ENCODE data around the gene NCOA1.
A peak's percentile ranks its signal among the peaks of the same experiment; 100 is the strongest.
"Not testable (repeated sequence)": the region's sequence is repeated elsewhere in the genome, so short reads cannot be mapped to it uniquely, and the experiment has no call there.

The NCOA1 gene

DNA sequence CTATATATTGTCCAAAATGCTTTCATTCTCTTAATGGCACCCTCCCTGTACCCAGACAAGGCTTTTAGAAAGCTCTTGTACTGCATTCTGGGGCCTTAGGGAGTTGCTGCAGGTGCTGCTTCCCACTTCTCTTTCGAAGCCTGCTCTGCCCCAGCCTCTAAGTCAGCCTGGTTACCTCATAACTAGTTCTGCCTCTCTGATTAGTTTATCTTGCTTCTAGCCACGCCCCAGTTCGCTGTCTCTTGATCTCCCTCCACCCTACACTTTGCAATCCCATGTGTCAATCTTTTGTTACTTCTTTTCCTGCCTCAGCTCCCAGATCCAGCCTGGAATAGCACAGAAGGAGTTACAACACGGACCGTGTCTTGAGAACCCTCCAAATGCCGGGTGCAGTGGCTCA lies 13.8 kb upstream of the NCOA1 start:
- DNase-seq = no peak

DNA sequence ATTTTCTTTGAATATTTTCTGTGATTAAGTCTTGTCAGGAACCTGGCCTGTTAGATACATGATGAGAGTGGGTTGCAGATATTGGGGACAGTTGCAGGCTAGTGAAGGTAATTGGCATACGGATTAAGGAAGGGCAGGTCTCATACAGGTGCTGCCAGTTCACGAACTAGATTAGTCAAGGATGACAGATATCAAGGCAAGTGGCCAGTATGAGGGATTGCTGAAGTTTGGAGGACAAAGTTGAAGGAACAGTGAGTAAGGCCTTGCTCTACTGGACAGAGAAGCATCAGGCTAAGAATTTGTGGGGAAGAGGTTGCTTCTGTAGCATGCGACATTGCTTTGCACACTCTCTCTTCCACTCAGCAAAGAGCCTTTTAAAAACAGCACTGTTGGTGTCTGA lies 12.8 kb upstream of the NCOA1 start:
- DNase-seq = no peak

DNA sequence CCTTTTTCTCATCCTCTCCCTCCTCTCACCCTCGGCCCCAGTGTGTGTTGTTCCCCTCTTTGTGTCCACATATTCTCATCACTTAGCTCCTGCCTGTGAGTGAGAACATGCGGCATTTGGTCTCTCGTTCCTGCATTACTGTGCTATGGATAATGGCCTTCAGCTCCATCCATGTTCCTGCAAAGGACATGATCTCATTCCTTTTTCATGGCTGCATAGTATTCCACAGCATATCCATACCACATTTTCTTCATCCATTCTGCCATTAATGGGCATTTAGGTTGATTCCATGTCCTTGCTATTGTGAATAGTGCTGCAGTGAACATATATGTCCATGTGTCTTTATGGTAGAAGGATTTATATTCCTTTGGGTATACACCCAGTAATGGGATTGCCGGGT lies 10.8 kb upstream of the NCOA1 start:
- DNase-seq = no peak

DNA sequence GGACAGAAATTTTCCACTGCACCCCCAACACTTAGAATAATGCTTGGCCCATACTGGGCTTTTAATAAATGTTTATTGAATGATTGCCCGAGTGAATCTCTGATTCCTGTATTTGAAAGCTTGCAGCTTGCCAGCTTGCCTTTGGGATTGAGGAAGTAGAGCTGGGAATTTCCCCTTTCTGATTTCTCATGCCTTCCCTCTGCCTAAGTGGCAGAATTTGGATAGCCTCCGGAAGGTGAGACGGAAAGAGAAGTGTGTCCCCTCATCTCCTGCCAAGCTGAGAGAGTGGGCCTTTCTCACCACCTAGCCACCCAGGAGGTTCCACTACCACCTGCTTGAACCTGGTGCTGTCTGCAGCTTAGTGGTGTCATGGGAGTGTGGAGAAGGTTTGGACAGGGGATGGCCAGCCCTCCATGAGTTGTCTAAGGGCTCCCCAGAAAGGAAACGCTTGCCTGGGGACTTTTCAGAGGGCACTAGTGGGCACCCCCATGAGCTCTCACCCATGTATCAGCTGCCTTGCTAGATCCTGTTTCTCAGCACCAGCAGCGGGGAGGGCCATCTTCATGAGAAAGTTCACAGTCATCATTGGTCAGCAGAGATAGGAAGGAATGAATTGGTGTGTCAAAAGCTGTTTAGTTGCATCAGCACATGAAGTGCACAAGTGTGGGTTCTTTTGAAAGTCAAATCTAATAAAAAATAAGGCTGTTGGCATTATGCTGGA lies 8.6 kb upstream of the NCOA1 start:
- DNase-seq = no peak

DNA sequence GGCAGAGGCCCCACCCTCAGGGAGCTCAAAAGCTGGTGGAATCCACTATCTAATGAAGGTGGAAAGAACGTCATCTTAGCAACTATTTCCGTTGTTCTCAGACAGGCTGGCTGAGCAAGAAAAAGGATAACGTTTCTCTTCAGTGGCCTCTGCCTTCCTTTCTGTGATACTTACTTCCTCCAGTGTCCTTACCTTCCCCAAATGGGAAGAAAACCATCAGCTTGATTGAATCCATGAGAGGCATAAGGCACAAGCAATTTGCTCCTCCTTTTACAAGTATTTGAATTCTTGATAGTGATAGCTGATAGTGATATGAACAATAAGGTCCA lies 8.1 kb upstream of the NCOA1 start:
- DNase-seq = no peak

DNA sequence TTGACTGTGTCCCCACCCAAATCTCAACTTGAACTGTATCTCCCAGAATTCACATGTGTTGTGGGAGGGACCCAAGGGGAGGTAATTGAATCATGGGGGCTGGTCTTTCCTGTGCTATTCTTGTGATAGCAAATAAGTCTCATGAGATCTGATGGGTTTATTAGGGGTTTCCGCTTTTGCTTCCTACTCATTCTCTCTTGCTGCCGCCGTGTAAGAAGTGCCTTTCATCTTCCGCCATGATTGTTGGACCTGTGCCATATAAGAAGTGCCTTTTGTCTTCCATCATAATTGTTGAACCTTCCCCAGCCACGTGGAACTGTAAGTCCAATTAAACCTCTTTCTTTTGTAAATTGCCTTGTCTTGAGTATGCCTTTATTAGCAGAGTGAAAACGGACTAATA lies 6.4 kb upstream of the NCOA1 start:
- DNase-seq = not testable (repeated sequence)

DNA sequence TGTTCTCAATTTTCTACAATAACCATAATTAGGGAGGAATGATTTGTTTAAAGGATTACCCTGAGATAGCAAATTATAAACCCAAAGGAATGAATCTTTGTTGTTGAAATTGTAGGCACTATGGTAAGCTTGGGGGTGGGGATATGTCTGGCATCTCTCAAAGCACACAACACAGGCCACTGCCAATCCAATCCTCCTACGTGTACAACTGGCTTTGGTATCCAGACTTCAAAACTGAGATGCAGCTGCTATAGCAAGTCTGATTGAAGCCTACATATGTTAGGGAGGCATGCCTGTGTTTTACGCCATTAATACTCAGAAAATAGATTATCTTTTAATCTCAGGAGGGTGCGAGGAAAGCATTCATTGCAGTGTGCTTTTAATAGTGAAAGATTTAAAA lies 5.9 kb upstream of the NCOA1 start:
- DNase-seq = no peak

DNA sequence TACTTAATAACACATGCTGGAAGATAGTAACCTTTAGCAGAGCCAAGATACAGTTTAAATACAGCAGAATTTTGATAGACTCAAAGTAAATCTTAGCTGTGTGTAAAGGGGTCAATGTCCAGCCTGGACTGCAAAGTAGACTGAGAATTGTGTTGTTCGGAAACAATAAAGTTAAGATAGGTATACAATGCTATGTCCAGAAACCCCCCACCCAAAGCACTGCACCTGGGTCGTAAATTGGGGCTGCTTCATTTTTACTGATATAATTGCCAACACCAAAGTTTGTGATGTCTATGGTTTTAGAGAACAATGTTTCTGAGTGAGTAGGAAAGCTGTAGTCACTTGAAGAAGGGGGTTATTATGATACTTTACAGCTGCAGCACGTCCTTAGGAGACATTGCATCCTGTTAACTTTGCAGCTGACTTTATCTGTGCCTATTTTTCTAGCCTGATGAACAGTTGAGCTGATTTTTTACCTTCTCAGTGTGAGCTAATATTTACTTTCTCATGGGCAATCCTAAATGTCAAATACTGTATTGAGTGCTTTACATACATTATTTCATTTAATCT lies 4.3 kb upstream of the NCOA1 start:
- DNase-seq = no peak

DNA sequence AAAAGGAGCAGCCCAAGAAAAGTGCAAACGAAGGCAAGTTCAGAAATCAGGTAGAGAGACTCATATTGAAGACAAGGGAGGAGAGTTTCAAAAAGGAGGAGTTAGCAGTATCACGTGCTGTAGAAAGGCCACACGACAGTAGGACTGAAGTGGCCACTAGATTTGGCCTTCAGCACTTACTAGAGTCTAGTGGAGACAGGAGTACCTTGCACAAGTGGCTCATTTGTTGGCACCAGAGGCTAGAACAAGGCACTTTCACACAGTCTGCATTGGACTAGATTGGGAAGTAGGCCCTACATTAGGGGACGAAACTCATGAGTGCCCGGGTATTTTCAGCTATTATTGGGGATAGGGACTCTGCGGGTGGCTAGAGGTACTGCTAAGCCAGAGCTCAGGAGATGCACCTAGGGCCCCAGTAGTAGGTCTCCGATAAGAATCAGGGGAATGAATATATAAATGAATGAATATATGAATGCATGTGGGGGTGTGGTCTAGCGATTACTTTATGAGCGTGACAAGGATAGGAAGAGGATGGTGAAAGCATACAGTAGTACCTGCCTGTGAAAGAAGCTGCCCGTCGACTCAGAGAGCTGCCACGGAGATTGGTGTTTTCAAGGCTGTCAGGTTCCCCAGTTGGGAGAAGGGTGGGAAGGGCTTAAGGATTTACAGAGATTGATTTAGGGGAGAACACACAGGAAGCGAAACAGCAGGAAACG lies 1.4 kb upstream of the NCOA1 start:
- peak in 1 of 6 experiments; percentile 10 for DNase-seq

DNA sequence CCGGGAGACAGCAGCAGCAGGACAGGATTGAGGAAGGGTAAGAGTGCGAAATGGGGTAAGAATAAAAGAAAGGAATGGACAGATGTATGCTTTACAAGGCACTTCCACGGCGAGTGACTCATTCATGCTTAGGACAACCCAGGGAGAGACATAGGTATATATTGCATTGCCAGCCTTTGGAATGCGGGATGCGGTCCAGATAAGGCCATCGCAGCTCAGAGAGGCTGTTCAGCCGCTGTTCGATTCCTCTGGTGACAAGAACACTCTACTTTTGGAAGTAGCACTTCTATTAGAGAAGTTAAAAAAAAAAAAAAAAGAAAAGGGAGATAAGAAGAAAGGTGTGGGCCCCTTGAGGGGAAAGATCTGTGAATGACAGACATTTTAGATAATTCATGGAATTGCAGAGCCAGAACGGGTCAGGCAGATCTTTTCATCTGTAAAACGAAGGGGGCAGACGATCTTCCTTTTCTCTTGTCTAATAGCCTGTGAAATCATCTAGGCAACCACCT lies 819 bp upstream of the NCOA1 start:
- DNase-seq = no peak

DNA sequence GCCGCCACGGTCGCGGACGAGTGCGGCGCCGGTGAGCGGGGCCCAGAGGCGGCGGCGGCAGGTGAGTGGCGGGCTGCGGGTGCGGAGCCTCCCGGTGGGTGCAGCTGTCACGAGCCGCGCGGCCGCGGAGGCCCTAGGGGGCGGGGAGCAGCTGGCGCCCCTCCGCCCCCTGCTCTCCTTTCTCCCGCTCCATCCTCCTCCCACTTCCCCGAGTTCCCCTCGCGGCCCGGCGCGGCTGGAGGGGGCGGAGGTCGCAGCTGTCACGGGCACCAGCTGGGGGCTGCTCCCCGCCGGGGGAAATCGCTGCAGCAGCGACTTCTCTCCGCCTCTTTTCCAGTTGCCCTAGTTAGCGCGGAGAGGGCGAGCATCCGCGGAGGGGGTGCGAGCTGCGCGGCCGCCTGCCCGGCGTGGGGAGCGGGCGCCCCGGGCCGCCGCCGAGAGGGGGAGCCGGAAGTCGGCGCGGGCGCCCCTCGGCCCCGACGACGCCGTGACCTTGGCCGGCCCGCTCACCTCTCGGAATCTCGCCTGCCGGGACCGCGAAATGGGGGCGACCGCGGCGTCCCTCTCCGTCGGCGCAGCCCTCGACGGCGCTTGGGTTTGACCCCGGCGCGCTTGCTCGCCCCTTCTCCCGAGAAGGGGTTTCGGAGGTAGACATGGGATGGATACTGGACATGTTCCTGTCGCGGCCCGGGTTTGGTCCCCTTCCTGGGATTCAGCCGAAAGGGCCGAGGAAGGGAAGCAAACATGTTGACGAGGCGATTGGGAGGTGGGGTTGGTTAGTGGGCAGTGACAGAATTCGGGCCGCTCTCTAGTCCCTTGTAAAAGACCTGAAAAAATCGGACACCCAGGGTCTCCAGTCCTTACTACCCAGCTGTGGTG lies 727 bp downstream of the NCOA1 start:
- DNase-seq = peak; percentile 49 to 75 (median 70)

DNA sequence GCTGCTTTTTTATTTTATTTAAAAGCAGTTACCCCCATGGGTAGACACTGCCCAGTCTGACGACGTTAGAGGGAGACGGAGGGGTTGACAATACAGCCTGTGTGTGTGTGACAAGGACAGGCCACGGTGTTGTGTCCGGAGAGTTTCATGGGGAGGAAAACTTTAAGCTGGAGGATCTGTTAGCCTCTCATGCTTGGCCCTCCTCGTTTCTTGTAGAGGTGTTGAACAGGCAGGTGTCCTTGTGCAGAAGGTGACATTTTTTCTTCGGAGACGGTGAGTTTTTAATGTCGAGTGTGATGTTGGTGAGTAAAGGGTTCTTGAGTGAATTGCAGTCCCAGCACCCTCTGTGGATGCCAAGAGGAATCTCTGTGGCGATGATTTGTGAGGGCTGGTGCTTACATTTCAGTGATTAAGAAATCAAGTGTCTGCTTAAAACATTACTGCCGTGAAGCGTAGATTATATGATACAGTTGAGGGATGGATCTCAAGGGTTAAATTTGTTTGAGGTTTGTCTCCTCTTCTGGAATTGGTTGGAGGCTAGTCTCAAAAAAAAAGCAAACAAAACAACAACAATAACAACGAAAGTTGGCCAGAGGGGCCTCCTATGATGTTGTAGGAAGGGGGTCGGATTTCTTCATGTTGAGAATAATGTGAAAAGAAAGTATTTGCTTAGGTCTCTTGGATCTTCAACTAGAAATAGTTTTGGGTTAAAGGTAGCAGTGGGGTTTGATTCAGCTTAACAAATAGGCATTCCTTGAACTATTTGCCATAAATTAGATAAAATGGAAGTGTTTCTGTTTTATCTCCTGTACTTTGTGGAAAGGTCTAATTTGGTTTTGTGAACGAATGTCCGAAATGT lies 1.6 kb downstream of the NCOA1 start:
- peak in 1 of 6 experiments; percentile 20 for DNase-seq

DNA sequence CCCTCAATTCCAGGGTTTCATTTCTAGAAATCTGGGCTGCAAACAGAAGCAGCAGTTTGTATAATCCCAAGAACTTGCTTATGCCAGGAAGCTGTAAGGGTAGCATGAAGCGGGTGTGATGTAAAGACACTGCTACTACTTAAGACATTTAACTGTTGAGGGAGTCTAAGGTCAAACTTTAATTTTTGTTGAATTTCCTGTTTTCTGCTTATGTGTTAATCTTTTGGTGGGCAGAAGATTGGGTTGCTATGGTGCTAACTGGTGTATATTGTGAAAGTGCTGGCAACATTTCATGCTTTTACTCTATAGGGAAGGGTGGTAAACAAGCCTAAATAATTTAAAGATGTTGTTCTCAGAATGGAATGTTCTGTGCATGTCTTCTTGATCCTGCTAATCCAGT lies 2.7 kb downstream of the NCOA1 start:
- no peak for DNase-seq

DNA sequence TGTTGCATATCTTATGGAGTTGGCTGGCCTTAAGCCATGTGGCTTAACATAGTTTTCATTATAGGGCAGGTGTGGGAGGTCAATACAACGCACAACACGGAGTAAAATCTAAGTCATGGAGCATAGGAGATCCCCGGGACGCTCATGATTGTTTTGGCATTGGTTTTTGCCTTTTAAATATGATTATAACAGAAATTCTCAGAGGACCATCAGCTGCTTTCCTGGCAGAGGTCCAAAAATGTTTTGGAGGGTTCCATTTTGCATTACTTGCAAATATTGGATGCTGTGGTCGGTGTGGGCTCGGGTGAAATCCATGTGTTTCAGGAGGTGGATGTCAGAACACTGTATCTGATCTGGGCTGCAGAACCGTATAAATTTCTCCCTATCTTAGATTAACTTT lies 3.4 kb downstream of the NCOA1 start:
- DNase-seq = no peak

DNA sequence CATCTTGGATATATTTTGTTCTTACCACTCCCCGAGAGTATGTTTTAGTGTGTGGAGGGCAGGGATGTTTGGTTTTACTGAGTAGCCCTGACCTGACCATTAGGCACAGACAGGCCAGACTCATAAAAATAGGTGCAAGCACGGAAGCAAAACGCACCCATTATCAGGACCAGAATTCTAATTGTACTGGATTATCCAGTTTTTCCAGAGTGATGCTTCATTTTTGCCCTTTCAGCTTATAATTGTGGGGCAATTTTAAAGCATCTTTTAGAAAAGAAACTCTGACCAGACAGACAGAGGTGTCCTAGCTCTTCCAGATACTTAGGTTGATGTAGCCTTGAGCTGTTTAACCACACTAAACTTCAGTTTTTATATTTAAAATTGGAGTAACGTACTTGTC lies 4.4 kb downstream of the NCOA1 start:
- DNase-seq = no peak

DNA sequence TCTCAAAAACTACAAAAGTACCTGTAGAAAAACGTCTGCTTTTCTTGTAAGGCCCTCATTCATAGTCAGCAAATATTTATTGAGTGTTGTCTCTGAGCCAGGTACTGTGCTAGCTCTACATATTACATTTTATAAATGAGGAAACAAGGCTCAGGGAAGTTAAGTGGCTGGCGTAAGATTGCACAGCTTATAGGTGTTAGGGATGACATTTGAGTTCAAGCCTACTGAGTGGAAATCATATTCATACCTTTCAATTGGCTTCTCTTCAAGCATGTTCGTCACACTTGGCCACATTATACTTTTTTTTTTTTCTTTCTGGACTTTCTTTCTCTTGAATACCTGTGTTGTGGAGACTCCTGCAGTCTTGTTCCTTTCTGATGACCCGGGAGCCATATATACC lies 5.9 kb downstream of the NCOA1 start:
- no peak for DNase-seq

DNA sequence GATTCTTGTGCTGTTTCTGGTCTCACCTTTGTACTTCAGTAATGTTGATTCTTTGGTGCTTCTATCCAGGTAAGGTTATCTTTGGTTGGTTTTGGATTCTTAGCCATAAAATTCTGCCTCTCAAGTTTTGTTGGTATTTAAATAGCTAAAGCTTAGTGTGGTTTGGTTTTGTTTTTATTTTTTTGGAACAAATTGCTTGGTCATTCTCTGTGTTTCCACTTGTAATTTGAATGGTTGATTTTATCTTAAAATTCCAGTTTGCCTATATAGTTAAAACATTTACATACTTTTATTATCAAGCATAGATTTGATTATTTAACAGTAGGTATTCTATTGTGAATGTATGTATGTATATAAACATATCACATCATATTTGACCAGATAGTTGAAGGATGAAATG lies 6.6 kb downstream of the NCOA1 start:
- DNase-seq = no peak

DNA sequence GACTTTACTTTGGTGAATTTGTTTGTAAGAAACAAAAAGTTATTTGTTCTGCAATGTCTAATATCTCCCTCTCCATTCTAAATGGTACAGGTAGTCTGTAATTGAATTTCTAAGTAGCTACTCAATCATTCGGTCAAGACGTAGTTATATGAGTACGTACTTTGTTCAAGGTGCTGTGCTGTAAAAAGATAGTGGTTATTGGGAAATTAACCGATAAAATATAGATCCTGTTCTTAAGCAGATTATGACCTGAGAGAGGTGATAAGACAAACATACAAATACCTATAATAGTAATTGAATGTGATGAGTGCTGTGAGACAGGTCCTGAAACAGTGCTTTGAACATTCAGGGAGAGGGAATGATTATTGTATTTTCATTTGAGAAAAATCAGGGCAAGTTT lies 7.1 kb downstream of the NCOA1 start:
- no peak for DNase-seq

DNA sequence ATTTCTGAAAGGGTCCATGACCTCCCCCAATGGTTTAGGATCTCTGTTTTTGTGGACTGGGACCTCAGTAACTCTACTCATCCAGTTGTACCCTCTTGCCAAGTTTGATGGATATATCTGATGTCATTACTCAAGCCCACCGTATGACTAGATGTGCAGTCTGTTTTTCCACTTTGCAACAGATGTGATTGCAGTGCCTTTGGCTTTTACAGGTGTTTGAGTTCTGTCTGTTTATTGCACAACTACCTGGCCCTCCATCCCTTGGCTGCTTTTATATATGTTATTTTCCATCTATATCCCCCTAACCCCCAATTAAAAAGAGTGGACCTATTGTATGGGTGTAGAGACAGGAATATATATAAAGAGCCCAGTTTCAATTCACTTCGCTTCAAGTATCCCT lies 10.8 kb downstream of the NCOA1 start:
- DNase-seq = no peak

DNA sequence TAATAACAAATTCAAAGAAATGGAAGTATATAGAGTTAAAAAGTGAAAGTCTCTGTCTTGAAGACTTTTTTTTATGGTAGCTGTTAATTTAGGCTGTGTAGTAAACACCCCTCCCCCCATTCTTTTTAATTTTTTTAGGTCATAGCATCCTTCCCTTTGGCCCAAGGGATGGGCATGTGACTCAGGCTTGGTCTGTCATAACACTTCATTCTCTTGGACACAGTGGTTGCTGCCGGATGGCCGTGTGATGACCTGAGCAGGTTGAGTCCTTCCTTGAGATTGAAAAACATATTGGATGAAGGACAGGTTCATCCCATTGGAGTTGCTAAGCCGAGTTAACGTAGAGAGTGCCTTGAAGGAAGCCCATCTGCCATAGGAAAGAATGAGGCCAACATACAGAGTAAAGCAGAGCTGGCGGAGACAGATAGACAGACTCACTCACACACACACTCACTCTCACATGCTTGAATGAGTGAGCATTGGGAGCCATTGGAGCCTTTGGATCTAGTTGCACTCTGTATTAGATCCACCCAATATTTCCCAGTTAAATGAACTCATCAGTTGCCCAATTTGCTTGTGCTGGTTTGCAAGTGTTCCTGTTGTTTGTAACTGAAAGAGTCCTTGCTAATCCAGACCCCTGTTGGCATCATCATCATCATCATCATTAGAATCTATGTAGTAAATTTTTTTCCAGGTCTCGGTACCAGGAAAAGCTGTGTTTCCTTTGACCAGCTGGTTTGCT lies 14.7 kb downstream of the NCOA1 start:
- DNase-seq = no peak

DNA sequence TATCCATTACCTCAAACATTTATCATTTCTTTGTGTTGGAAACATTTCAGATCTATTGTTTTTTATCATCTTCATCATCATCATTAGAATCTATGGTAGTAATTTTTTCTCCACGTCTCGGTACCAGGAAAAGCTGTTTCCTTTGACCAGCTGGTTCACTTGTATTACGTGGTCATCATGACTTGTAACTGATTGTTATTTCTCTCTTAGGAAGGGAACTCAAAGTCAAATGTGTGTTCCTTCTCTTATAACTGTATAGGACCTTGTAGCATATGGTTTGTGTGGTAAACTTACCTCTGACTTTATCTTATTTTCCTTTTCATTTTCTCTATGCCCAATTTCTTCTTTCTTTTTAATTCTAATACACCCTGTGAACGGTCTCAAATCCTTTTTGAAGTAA lies 16.5 kb downstream of the NCOA1 start:
- DNase-seq = no peak

DNA sequence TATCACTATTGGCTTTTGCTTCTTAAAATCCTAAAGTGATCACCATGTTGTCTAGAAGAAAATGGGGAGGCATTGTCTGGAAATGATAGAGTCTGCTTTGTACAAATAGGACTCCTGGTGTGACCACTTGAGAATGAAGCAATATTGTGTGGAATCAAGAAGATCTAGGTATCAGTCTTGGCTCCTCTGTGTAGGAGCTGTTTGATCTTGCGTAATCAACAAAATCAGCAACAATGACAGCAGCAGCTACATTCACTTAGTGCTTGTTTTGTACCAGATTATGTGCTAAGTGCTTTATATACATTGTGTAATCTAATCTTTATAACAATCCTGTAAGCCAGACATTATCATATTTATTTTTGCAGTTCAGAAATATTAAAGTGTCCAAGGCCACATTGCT lies 17.8 kb downstream of the NCOA1 start:
- DNase-seq = no peak

Data from stimulated activated naive CD4-positive, alpha-beta T cell (primary cell).